ENCODE measurements around the gene LMO1. TPM values are rescaled to one million over a fixed set of nuclear protein-coding genes. Genes with fewer than 3 reads are reported as not detected.

Gene LMO1
- total RNA-seq, 1 donor from 2014 or later: not detected

DNA sequence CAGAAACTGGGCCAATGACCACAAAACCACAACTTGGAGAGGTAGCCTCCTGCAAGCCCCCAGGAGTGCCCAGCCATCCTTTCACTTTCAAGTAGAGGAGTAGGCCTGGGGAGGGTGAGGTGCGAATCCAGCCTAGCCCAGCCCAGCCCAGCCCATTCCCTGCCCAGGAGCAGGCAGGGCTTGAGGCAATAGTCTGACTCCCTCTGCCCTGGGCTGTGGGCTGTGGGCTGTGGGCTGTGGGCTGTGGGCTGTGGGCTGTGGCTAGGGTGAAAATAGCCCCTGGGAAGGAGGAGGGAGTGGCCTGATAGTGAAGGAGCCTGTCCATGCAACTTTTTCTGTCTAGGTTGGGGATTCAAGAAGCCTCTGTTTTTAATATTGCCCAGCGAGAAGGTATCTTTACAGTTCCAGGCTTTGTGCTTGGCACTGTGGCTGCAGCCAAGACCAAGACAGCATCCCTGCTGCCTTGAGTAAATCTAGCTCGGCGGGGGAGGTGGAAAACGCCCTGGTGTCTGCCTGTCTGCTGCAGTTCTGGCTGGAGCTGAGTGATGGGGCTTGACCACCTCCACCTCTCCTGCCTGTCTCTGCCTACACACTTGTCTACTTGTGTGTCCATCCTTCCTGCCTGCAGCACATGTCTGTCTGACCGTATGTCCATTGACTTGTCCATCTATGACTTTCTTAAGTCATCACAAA is 40.7 kb downstream of the LMO1 start:
- H3K36me3 ChIP-seq: no peaks in the 10 kb centered on the region
- TF ChIP-seq, protein P1, sequence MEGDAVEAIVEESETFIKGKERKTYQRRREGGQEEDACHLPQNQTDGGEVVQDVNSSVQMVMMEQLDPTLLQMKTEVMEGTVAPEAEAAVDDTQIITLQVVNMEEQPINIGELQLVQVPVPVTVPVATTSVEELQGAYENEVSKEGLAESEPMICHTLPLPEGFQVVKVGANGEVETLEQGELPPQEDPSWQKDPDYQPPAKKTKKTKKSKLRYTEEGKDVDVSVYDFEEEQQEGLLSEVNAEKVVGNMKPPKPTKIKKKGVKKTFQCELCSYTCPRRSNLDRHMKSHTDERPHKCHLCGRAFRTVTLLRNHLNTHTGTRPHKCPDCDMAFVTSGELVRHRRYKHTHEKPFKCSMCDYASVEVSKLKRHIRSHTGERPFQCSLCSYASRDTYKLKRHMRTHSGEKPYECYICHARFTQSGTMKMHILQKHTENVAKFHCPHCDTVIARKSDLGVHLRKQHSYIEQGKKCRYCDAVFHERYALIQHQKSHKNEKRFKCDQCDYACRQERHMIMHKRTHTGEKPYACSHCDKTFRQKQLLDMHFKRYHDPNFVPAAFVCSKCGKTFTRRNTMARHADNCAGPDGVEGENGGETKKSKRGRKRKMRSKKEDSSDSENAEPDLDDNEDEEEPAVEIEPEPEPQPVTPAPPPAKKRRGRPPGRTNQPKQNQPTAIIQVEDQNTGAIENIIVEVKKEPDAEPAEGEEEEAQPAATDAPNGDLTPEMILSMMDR (IDR thresholded peaks at IDR 0.05): no peak
- no peaks in the 10 kb centered on the region for H3K9me3 ChIP-seq
- intact Hi-C loops (cut with DNase I): loop anchor here (10.0 kb wide), 1 partner anchor 342 kb away; no protein-coding TSS in a partner anchor
- no peaks in the 10 kb centered on the region for H3K4me1 ChIP-seq
- DNase-seq (peak; percentile 49), ATAC-seq (no peak)
- no peaks in the 10 kb centered on the region for H3K27me3 ChIP-seq
- H3K4me3 ChIP-seq: no peak overlapping the region
- no peak overlapping the region for H3K27ac ChIP-seq

GRCh38 chr11:8221917-8222495 is 41.7 kb downstream of the LMO1 start:
- H3K9me3 ChIP-seq: no peaks in the 10 kb centered on the region
- intact Hi-C loops (cut with DNase I): loop anchor here (10.0 kb wide), 1 partner anchor 343 kb away; no protein-coding TSS in a partner anchor
- TF ChIP-seq, protein P1 (IDR thresholded peaks at IDR 0.05): no peak
- H3K4me1 ChIP-seq: no peaks in the 10 kb centered on the region
- no peak overlapping the region for H3K27ac ChIP-seq
- peak; percentile 53 for DNase-seq
- no peaks in the 10 kb centered on the region for H3K27me3 ChIP-seq
- H3K36me3 ChIP-seq: no peaks in the 10 kb centered on the region
- no peak overlapping the region for H3K4me3 ChIP-seq
- ATAC-seq: no peak

- no peak overlapping the region for H3K27ac ChIP-seq
These were observed 42.5 kb downstream of the LMO1 start for GRCh38 chr11:8221046-8221723.

GRCh38 chr11:8220261-8221045 is 43.2 kb downstream of the LMO1 start:
- Histone ChIP-seq H3K9me3 (no peaks in the 10 kb centered on the region), H3K27me3 (no peaks in the 10 kb centered on the region), H3K4me1 (no peaks in the 10 kb centered on the region), H3K4me3 (no peak overlapping the region), H3K36me3 (no peaks in the 10 kb centered on the region), H3K27ac (no peak overlapping the region)
- intact Hi-C loops (cut with DNase I): loop anchor here (10.0 kb wide), 1 partner anchor 344 kb away; no protein-coding TSS in a partner anchor
- DNase-seq: no peak
- TF ChIP-seq, protein P1 (IDR thresholded peaks at IDR 0.05): no peak
- no peak for ATAC-seq

More at GRCh38 chr11:8221046-8221723, 42.5 kb downstream of the LMO1 start:
- H3K4me1 ChIP-seq: no peaks in the 10 kb centered on the region
- intact Hi-C loops (cut with DNase I): loop anchor here (10.0 kb wide), 1 partner anchor 344 kb away; no protein-coding TSS in a partner anchor
- no peaks in the 10 kb centered on the region for H3K27me3 ChIP-seq
- no peaks in the 10 kb centered on the region for H3K36me3 ChIP-seq
- TF ChIP-seq, protein P1 (IDR thresholded peaks at IDR 0.05): no peak
- ATAC-seq: no peak
- H3K9me3 ChIP-seq: no peaks in the 10 kb centered on the region
- no peak overlapping the region for H3K4me3 ChIP-seq
- peak; percentile 51 for DNase-seq
